HCT116 (cell line): ENCODE data around the gene UQCRH. TPM values are rescaled to one million over a fixed set of nuclear protein-coding genes. Genes with fewer than 3 reads are reported as not detected.

Experiments
- ATAC-seq: fragments of 200-7000 bp; cut with Tn5 transposase; 2 replicates; pipeline ENCODE4 v1.9.1; 2020; ENCODE audit warnings: mild to moderate bottlenecking, moderate library complexity
- BruUV-seq: library from RNA; stranded (reverse); fragments of 400-500 nt; replicated peaks from 2 replicates; lab custom pipeline; 2021; lab: Mats Ljungman, UMichigan
- CTCF ChIA-PET: fragments of 300-600 bp; sonication (Branson Sonifier 250); formaldehyde crosslinking; loops from one replicate; lab custom pipeline; 2021; ENCODE audit warnings: antibody characterized with exemption; lab: Charles Lee
- POLR2A ChIA-PET: fragments of 300-600, 350-600 bp; sonication (Branson Sonifier 250); formaldehyde crosslinking; loops from one replicate; lab custom pipeline; 2021; ENCODE audit warnings: antibody characterized with exemption; lab: Charles Lee
- RAD21 ChIA-PET, 2 experiments: fragments of 300-600 bp; sonication (Branson Sonifier 250); formaldehyde crosslinking; loops; one replicate each; lab custom pipeline; 2023; ENCODE audit warnings: low total read pairs in 2 of 2; ENCODE audit not compliant: uncharacterized antibody in 2 of 2, unreplicated experiment in 2 of 2, low non-redundant PET in 1 of 2; lab: Charles Lee
- DNase-seq: peaks from one replicate; pipeline ENCODE4 v3.0.0-alpha.2; 2010; ENCODE audit warnings: low read depth, low spot score
- H2AFZ ChIP-seq: fragments of 200-600 bp; shearing (Covaris generic), sonication (generic); 2 replicates; pipeline ENCODE4 v1.6.1; 2017; ENCODE audit warnings: low read depth, mixed run types, mixed read lengths, antibody characterized with exemption, low read length; ENCODE audit not compliant: poor library complexity, severe bottlenecking
- H3K27ac ChIP-seq: 2 replicates; pipeline ENCODE4 v1.5.1; 2012; ENCODE audit warnings: low read depth, low read length
- H3K27me3 ChIP-seq: fragments of 200-600 bp; sonication (generic); 2 replicates; pipeline ENCODE4 v1.6.1; 2016; ENCODE audit warnings: mixed run types, low read length, mixed read lengths; ENCODE audit not compliant: insufficient read depth
- H3K36me3 ChIP-seq, 2 experiments: fragments of 200-500 bp in 1 of 2; fragments of 200-600 bp in 1 of 2; sonication (Bioruptor generic) in 1 of 2; sonication (generic) in 1 of 2; 2 replicates each; pipeline versions ENCODE4 v1.5.1 to v1.6.1; 2014 to 2016; ENCODE audit warnings: low read length in 2 of 2, inconsistent platforms in 1 of 2, mixed read lengths in 1 of 2, mixed run types in 1 of 2; ENCODE audit not compliant: insufficient read depth in 2 of 2, control insufficient read depth in 1 of 2
- H3K4me1 ChIP-seq, 2 experiments: fragments of 200-600 bp in 1 of 2; sonication (generic) in 1 of 2; 2 replicates each; pipeline versions ENCODE4 v1.5.1 to v1.6.1; 2012 to 2017; ENCODE audit warnings: low read length in 2 of 2, inconsistent platforms in 1 of 2, mild to moderate bottlenecking in 1 of 2, mixed read lengths in 1 of 2, mixed run types in 1 of 2, moderate library complexity in 1 of 2; ENCODE audit not compliant: insufficient read depth in 2 of 2, control insufficient read depth in 1 of 2
- H3K4me2 ChIP-seq: fragments of 200-600 bp; sonication (generic); 2 replicates; pipeline ENCODE4 v1.6.1; 2017; ENCODE audit warnings: mixed run types, low read length, mixed read lengths
- H3K4me3 ChIP-seq, 2 experiments: fragments of 200-600 bp in 1 of 2; sonication (generic) in 1 of 2; replicated peaks in 1 of 2; 2 replicates each; pipeline ENCODE4 v1.5.1; 2011 to 2016; ENCODE audit warnings: low read length in 2 of 2, control low read depth in 1 of 2, low read depth in 1 of 2, mild to moderate bottlenecking in 1 of 2, mixed read lengths in 1 of 2, mixed run types in 1 of 2
- H3K79me2 ChIP-seq: fragments of 200-600 bp; sonication (generic); 2 replicates; pipeline ENCODE4 v1.6.1; 2017; ENCODE audit warnings: mild to moderate bottlenecking, mixed run types, low read length, moderate library complexity, mixed read lengths; ENCODE audit not compliant: insufficient read depth
- H3K9ac ChIP-seq: fragments of 200-600 bp; sonication (generic); 2 replicates; pipeline ENCODE4 v1.6.1; 2016; ENCODE audit warnings: low read length, mixed read lengths
- H3K9me2 ChIP-seq: fragments of 200-600 bp; sonication (generic), shearing (Covaris generic); 2 replicates; pipeline ENCODE4 v1.6.1; 2017; ENCODE audit warnings: mixed run types, mild to moderate bottlenecking, moderate library complexity; ENCODE audit not compliant: insufficient read depth
- H3K9me3 ChIP-seq, 2 experiments: fragments of 200-500 bp in 1 of 2; fragments of 200-600 bp in 1 of 2; sonication (Bioruptor generic) in 1 of 2; sonication (generic) in 1 of 2; 2 replicates each; pipeline ENCODE4 v1.6.1; 2014 to 2017; ENCODE audit warnings: low read length in 2 of 2, mixed read lengths in 2 of 2, inconsistent platforms in 1 of 2, low read depth in 1 of 2, mild to moderate bottlenecking in 1 of 2, mixed run types in 1 of 2, moderate library complexity in 1 of 2; ENCODE audit not compliant: control insufficient read depth in 1 of 2, insufficient read depth in 1 of 2
- H4K20me1 ChIP-seq: fragments of 200-600 bp; sonication (generic), shearing (Covaris generic); 2 replicates; pipeline ENCODE4 v1.6.1; 2017; ENCODE audit warnings: mixed run types, mild to moderate bottlenecking, moderate library complexity; ENCODE audit not compliant: insufficient read depth
- CBX3 ChIP-seq: IDR thresholded peaks from 2 replicates; pipeline ENCODE4 v1.6.1; 2012; ENCODE audit warnings: low read depth
- EGR1 ChIP-seq: IDR thresholded peaks from 2 replicates; pipeline ENCODE4 v1.6.1; 2012; ENCODE audit warnings: low read depth
- EZH2 ChIP-seq: fragments of 200-600 bp; sonication (generic); IDR thresholded peaks from 2 replicates; pipeline ENCODE4 v1.6.1; 2017; ENCODE audit warnings: antibody characterized with exemption, mixed run types
- EZH2phosphoT487 ChIP-seq: fragments of 200-600 bp; IDR thresholded peaks from 2 replicates; pipeline ENCODE4 v1.6.1; 2018; ENCODE audit warnings: antibody characterized with exemption, borderline replicate concordance
- JUND ChIP-seq: IDR thresholded peaks from 2 replicates; pipeline ENCODE4 v1.6.1; 2012
- POLR2A ChIP-seq: IDR thresholded peaks from 2 replicates; pipeline ENCODE4 v1.7.0; 2011; ENCODE audit warnings: borderline replicate concordance; ENCODE audit not compliant: insufficient read depth, insufficient read length; ENCODE audit errors: extremely low read depth
- SIN3A ChIP-seq: IDR thresholded peaks from 2 replicates; pipeline ENCODE4 v1.6.1; 2012; ENCODE audit warnings: low read depth
- SP1 ChIP-seq: IDR thresholded peaks from 2 replicates; pipeline ENCODE4 v1.6.1; 2012; ENCODE audit warnings: low read depth
- SRF ChIP-seq: IDR thresholded peaks from 2 replicates; pipeline ENCODE4 v1.6.1; 2012; ENCODE audit warnings: low read depth
- ZFX ChIP-seq: fragments of 450-650 bp; IDR thresholded peaks from 2 replicates; pipeline ENCODE4 v1.6.1; 2017
- intact Hi-C: fragments of 100-400 bp; cut with micrococcal nuclease; formaldehyde crosslinking; loops from 2 replicates; pipeline ENCODE4 v1.10.0; 2022
- total RNA-seq: library from RNA; stranded (reverse); gene quantifications from one replicate; pipeline ENCODE4 v1.2.1, GENCODE V29; 2021; ENCODE audit not compliant: unreplicated experiment
- TF ChIP-seq, protein P1 (sequence below): IDR thresholded peaks from 2 replicates; pipeline ENCODE4 v1.6.1; 2012; ENCODE audit warnings: low read depth
- TF ChIP-seq, protein P2 (sequence below), 3 experiments: fragments of 200-600 bp in 1 of 3; sonication (generic) in 1 of 3; IDR thresholded peaks in 2 of 3; conservative IDR thresholded peaks in 1 of 3; 2 replicates each; pipeline ENCODE4 v1.5.1; 2012 to 2017; ENCODE audit warnings: low read depth in 2 of 3, low read length in 2 of 3, antibody characterized with exemption in 1 of 3, borderline replicate concordance in 1 of 3, control low read depth in 1 of 3, mild to moderate bottlenecking in 1 of 3, mixed read lengths in 1 of 3, mixed run types in 1 of 3, moderate library complexity in 1 of 3; ENCODE audit not compliant: insufficient read depth in 1 of 3
- TF ChIP-seq, protein P3 (sequence below): IDR thresholded peaks from 2 replicates; pipeline ENCODE4 v1.6.1; 2012

The UQCRH gene
- total RNA-seq, 1 experiment from 2014 or later, result 514 TPM

DNA sequence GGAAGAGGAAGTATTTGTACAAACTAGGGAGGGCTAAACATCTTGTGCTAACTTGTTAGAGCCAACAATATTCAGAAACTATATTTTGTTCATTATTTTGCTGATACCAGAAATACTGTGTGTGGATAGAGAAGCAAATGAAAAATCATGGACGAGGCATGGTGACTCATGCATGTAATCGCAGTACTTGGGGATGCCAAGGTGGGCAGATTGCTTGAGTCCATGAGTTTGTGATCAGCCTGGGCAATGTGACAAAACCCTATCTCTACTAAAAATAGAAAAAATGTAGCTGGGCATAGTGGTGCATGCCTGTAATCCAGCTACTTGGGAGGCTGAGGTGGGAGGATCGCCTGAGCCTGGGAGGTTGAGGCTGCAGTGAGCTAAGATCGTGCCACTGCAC lies 13.5 kb upstream of the UQCRH start:
- no peaks in the 10 kb centered on the region for H3K4me1 ChIP-seq
- no peak overlapping the region for H3K27ac ChIP-seq
- ChIA-PET RAD21 (interaction anchor here in 1 of 2 experiments (0.7 kb wide), 1 partner anchor 45 kb away, joined by 3 read pairs; no protein-coding TSS in a partner anchor), CTCF (no interaction called here), POLR2A (interaction anchor here (0.8 kb wide), 1 partner anchor 13 kb away, joined by 3 read pairs; no protein-coding TSS in a partner anchor)
- no peak overlapping the region for H3K4me2 ChIP-seq
- DNase-seq (no peak), ATAC-seq (no peak)
- H3K4me3 ChIP-seq, result no peak overlapping the region
- intact Hi-C loops, result no loop called here
- BruUV-seq, result no TSS peak
- H3K9me3 ChIP-seq, result no peaks in the 10 kb centered on the region
- no peaks in the 10 kb centered on the region for H3K27me3 ChIP-seq
- no peak for TF ChIP-seq SP1
- TF ChIP-seq EZH2, result no peak
- TF ChIP-seq CBX3, result no peak
- TF ChIP-seq EGR1, result no peak
- TF ChIP-seq, protein P1, sequence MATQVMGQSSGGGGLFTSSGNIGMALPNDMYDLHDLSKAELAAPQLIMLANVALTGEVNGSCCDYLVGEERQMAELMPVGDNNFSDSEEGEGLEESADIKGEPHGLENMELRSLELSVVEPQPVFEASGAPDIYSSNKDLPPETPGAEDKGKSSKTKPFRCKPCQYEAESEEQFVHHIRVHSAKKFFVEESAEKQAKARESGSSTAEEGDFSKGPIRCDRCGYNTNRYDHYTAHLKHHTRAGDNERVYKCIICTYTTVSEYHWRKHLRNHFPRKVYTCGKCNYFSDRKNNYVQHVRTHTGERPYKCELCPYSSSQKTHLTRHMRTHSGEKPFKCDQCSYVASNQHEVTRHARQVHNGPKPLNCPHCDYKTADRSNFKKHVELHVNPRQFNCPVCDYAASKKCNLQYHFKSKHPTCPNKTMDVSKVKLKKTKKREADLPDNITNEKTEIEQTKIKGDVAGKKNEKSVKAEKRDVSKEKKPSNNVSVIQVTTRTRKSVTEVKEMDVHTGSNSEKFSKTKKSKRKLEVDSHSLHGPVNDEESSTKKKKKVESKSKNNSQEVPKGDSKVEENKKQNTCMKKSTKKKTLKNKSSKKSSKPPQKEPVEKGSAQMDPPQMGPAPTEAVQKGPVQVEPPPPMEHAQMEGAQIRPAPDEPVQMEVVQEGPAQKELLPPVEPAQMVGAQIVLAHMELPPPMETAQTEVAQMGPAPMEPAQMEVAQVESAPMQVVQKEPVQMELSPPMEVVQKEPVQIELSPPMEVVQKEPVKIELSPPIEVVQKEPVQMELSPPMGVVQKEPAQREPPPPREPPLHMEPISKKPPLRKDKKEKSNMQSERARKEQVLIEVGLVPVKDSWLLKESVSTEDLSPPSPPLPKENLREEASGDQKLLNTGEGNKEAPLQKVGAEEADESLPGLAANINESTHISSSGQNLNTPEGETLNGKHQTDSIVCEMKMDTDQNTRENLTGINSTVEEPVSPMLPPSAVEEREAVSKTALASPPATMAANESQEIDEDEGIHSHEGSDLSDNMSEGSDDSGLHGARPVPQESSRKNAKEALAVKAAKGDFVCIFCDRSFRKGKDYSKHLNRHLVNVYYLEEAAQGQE, result no peak
- TF ChIP-seq POLR2A, result no peak
- no peaks in the 10 kb centered on the region for H3K9me2 ChIP-seq
- no peak overlapping the region for H3K9ac ChIP-seq
- no peaks in the 10 kb centered on the region for H4K20me1 ChIP-seq
- H3K79me2 ChIP-seq, result no peaks in the 10 kb centered on the region
- H3K36me3 ChIP-seq, result peaks cover 0 to 3% of the 10 kb centered on the region in 2 experiments; a peak in 1 of 4 replicates
- H2AFZ ChIP-seq, result no peak overlapping the region

DNA sequence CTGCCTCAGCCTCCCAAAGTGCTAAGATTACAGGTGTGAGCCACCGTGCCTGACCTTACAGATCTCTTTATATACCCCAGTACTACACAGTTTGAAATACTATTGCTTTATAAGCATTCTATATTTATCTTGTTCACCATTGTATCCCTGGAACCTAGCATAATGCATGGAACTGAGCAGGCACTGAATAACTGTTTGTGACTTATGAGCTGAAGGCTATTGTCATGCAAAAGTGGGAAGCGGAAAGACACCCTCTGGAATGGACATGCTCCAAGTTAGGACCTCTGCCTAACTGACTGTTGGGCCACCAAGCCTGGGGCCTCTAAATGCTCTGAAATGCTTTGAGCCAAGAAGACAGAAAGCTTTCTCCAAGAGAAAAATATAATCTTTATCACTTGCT lies 8.2 kb upstream of the UQCRH start:
- no peak overlapping the region for H3K4me3 ChIP-seq
- CTCF ChIA-PET, result no interaction called here
- peaks cover 6 to 26% of the 10 kb centered on the region in 2 experiments; a peak in 3 of 4 replicates for H3K36me3 ChIP-seq
- no peaks in the 10 kb centered on the region for H3K9me2 ChIP-seq
- H3K4me1 ChIP-seq, result no peaks in the 10 kb centered on the region; a peak in 1 of 4 replicates
- no peak overlapping the region for H2AFZ ChIP-seq
- no peaks in the 10 kb centered on the region for H3K9me3 ChIP-seq
- no peak overlapping the region for H3K4me2 ChIP-seq
- no peak overlapping the region for H3K9ac ChIP-seq
- intact Hi-C loops, result no loop called here
- DNase-seq, result no peak
- no peak for ATAC-seq
- no peaks in the 10 kb centered on the region for H4K20me1 ChIP-seq
- H3K79me2 ChIP-seq, result peaks cover 21% of the 10 kb centered on the region
- H3K27me3 ChIP-seq, result no peaks in the 10 kb centered on the region
- no TSS peak for BruUV-seq
- RAD21 ChIA-PET, result no interaction called here
- POLR2A ChIA-PET, result no interaction called here
- H3K27ac ChIP-seq, result no peak overlapping the region
- no peak for TF ChIP-seq ZFX
- TF ChIP-seq, protein P2, sequence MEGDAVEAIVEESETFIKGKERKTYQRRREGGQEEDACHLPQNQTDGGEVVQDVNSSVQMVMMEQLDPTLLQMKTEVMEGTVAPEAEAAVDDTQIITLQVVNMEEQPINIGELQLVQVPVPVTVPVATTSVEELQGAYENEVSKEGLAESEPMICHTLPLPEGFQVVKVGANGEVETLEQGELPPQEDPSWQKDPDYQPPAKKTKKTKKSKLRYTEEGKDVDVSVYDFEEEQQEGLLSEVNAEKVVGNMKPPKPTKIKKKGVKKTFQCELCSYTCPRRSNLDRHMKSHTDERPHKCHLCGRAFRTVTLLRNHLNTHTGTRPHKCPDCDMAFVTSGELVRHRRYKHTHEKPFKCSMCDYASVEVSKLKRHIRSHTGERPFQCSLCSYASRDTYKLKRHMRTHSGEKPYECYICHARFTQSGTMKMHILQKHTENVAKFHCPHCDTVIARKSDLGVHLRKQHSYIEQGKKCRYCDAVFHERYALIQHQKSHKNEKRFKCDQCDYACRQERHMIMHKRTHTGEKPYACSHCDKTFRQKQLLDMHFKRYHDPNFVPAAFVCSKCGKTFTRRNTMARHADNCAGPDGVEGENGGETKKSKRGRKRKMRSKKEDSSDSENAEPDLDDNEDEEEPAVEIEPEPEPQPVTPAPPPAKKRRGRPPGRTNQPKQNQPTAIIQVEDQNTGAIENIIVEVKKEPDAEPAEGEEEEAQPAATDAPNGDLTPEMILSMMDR (IDR thresholded peaks at IDR 0.05 in 2 of 3, conservative IDR thresholded peaks at IDR 0.05 in 1 of 3; ENCODE audit: borderline replicate concordance in 1 of 3, insufficient read depth in 1 of 3, low read depth in 2 of 3, low read length in 2 of 3), result no peak
- TF ChIP-seq, protein P3, sequence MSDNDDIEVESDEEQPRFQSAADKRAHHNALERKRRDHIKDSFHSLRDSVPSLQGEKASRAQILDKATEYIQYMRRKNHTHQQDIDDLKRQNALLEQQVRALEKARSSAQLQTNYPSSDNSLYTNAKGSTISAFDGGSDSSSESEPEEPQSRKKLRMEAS, result no peak
- TF ChIP-seq SIN3A, result no peak
- no peak for TF ChIP-seq EGR1
- no peak for TF ChIP-seq EZH2phosphoT487
- TF ChIP-seq SRF, result no peak
- TF ChIP-seq JUND, result no peak
